Neural cell (in vitro differentiated cells): ENCODE measurements around the gene PODXL2. TPM values are rescaled to one million over a fixed set of nuclear protein-coding genes. Genes with fewer than 3 reads are reported as not detected.

Experiments
- H2AFZ ChIP-seq: fragments of 200-600, 300-800 bp; sonication (generic), shearing (Covaris generic); 2 replicates; pipeline ENCODE4 v1.6.0; 2014; ENCODE audit warnings: low read depth, mild to moderate bottlenecking, antibody characterized with exemption, low read length, moderate library complexity
- H3F3A ChIP-seq: fragments of 200-600 bp; shearing (Covaris generic); 2 replicates; pipeline ENCODE4 v1.6.1; 2016; ENCODE audit warnings: mild to moderate bottlenecking, moderate library complexity, mixed read lengths, antibody characterized with exemption, low read length; ENCODE audit not compliant: insufficient read depth, poor library complexity, severe bottlenecking
- H3K27ac ChIP-seq: fragments of 200-600, 300-800 bp; sonication (generic), shearing (Covaris generic); 2 replicates; pipeline ENCODE4 v1.5.1; 2014; ENCODE audit warnings: mild to moderate bottlenecking, low read length, moderate library complexity
- H3K27me3 ChIP-seq: fragments of 300-800, 200-600 bp; sonication (generic), shearing (Covaris generic); 2 replicates; pipeline ENCODE4 v1.6.0; 2014; ENCODE audit warnings: mild to moderate bottlenecking, low read depth, low read length, moderate library complexity; ENCODE audit not compliant: insufficient read depth
- H3K36me3 ChIP-seq: fragments of 300-800, 200-600 bp; sonication (generic), shearing (Covaris generic); 2 replicates; pipeline ENCODE4 v1.5.1; 2014; ENCODE audit warnings: mild to moderate bottlenecking, antibody characterized with exemption, low read length, moderate library complexity; ENCODE audit not compliant: insufficient read depth
- H3K4me2 ChIP-seq: fragments of 300-800, 200-600 bp; sonication (generic), shearing (Covaris generic); 2 replicates; pipeline ENCODE4 v1.6.0; 2014; ENCODE audit warnings: mild to moderate bottlenecking, low read length
- H3K4me3 ChIP-seq: fragments of 300-800, 200-600 bp; sonication (generic), shearing (Covaris generic); 2 replicates; pipeline ENCODE4 v1.5.1; 2014; ENCODE audit warnings: mild to moderate bottlenecking, low read length, moderate library complexity
- H3K79me2 ChIP-seq: fragments of 200-600 bp; shearing (Covaris generic); replicated peaks from 2 replicates; pipeline ENCODE4 v1.6.0; 2014; ENCODE audit warnings: mild to moderate bottlenecking, low read length, moderate library complexity; ENCODE audit not compliant: insufficient read depth
- H3K9ac ChIP-seq: fragments of 300-800, 200-600 bp; sonication (generic), shearing (Covaris generic); 2 replicates; pipeline ENCODE4 v1.6.1; 2016; ENCODE audit warnings: mild to moderate bottlenecking, low read length, mixed read lengths
- H3K9me2 ChIP-seq: fragments of 200-600 bp; shearing (Covaris generic); 2 replicates; pipeline ENCODE4 v1.6.1; 2016; ENCODE audit warnings: mild to moderate bottlenecking, low read length, mixed read lengths; ENCODE audit not compliant: insufficient read depth
- H3K9me3 ChIP-seq: fragments of 200-600, 300-800 bp; sonication (generic), shearing (Covaris generic); 2 replicates; pipeline ENCODE4 v1.6.1; 2016; ENCODE audit warnings: mild to moderate bottlenecking, mixed run types, low read length, moderate library complexity, mixed read lengths
- H4K20me1 ChIP-seq: fragments of 200-600 bp; shearing (Covaris generic); 2 replicates; pipeline ENCODE4 v1.6.1; 2016; ENCODE audit warnings: mild to moderate bottlenecking, mixed run types; ENCODE audit not compliant: insufficient read depth
- EP300 ChIP-seq: fragments of 450-650 bp; conservative IDR thresholded peaks from 2 replicates; pipeline ENCODE4 v1.6.1; 2014; ENCODE audit warnings: antibody characterized with exemption, mild to moderate bottlenecking, moderate library complexity; ENCODE audit not compliant: poor library complexity, severe bottlenecking
- EZH2 ChIP-seq: fragments of 200-600, 300-800 bp; shearing (Covaris generic), sonication (generic); IDR thresholded peaks from 2 replicates; pipeline ENCODE4 v1.6.1; 2014; ENCODE audit warnings: antibody characterized with exemption, low read length, borderline replicate concordance, mild to moderate bottlenecking; ENCODE audit not compliant: insufficient read depth, poor library complexity, severe bottlenecking
- MXI1 ChIP-seq: fragments of 450-650 bp; conservative IDR thresholded peaks from 2 replicates; pipeline ENCODE4 v1.6.1; 2014; ENCODE audit warnings: antibody characterized with exemption, mild to moderate bottlenecking; ENCODE audit not compliant: poor library complexity, severe bottlenecking
- POLR2AphosphoS5 ChIP-seq: IDR thresholded peaks from 2 replicates; pipeline ENCODE4 v1.6.1; 2012
- RAD21 ChIP-seq: fragments of 450-650 bp; conservative IDR thresholded peaks from 2 replicates; pipeline ENCODE4 v1.6.1; 2014; ENCODE audit warnings: antibody characterized with exemption, mild to moderate bottlenecking, moderate library complexity
- SMC3 ChIP-seq: fragments of 450-650 bp; conservative IDR thresholded peaks from 2 replicates; pipeline ENCODE4 v1.6.1; 2014; ENCODE audit warnings: antibody characterized with exemption, mild to moderate bottlenecking, moderate library complexity; ENCODE audit not compliant: poor library complexity
- TAF1 ChIP-seq: IDR thresholded peaks from 2 replicates; pipeline ENCODE4 v1.6.1; 2012; ENCODE audit warnings: low read depth
- polyA plus RNA-seq: library from polyadenylated mRNA; depleted of rRNA; stranded (reverse); fragments of >200 nt; gene quantifications from 2 replicates; pipeline ENCODE4 v1.2.3, GENCODE V29; 2014
- TF ChIP-seq, protein P1 (sequence below): fragments of 450-650 bp; IDR thresholded peaks from 2 replicates; pipeline ENCODE4 v1.5.1; 2014; ENCODE audit warnings: antibody characterized with exemption, mild to moderate bottlenecking, moderate library complexity; ENCODE audit not compliant: poor library complexity, severe bottlenecking
- TF ChIP-seq, protein P2 (sequence below): IDR thresholded peaks from 2 replicates; pipeline ENCODE4 v1.6.1; 2012; ENCODE audit warnings: borderline replicate concordance

PODXL2 gene
- polyA plus RNA-seq, 1 donor from 2014 or later = 266 TPM

DNA sequence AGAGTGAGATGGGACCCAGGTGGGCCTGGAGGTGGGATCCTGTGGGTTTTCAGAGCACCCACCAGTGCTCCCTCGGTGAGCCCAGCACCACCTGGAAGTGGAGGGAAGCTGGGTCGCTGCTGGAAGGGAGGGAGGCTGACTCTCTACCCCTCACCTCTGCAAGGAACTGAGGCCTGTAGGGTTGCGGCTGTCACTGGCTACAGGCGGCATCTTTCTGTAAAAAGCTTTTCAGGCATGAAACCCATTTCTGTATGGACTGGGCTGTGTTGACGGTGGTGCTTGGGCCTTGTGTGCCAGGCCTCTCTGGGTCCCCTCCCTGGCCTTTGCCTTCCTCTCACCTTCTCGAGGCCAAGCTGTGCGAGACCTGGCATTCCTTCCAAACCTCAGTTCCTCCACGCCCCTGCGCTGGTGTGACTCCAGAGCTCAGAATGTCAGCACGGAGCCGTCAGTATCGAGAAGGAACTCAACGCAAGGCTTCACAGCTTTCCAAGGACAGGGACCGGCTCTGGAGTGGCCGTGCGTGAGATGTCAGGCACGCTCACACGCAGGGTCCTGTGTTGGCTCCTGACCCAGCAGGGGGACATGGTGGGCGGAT, 60.4 kb downstream of the PODXL2 start:
- no peak overlapping the region for H3K4me2 ChIP-seq
- TF ChIP-seq, protein P1, sequence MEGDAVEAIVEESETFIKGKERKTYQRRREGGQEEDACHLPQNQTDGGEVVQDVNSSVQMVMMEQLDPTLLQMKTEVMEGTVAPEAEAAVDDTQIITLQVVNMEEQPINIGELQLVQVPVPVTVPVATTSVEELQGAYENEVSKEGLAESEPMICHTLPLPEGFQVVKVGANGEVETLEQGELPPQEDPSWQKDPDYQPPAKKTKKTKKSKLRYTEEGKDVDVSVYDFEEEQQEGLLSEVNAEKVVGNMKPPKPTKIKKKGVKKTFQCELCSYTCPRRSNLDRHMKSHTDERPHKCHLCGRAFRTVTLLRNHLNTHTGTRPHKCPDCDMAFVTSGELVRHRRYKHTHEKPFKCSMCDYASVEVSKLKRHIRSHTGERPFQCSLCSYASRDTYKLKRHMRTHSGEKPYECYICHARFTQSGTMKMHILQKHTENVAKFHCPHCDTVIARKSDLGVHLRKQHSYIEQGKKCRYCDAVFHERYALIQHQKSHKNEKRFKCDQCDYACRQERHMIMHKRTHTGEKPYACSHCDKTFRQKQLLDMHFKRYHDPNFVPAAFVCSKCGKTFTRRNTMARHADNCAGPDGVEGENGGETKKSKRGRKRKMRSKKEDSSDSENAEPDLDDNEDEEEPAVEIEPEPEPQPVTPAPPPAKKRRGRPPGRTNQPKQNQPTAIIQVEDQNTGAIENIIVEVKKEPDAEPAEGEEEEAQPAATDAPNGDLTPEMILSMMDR = no peak
- TF ChIP-seq EP300 (no peak), EZH2 (no peak), POLR2AphosphoS5 (no peak), MXI1 (no peak), TAF1 (no peak), SMC3 (no peak), RAD21 (no peak)
- TF ChIP-seq, protein P2, sequence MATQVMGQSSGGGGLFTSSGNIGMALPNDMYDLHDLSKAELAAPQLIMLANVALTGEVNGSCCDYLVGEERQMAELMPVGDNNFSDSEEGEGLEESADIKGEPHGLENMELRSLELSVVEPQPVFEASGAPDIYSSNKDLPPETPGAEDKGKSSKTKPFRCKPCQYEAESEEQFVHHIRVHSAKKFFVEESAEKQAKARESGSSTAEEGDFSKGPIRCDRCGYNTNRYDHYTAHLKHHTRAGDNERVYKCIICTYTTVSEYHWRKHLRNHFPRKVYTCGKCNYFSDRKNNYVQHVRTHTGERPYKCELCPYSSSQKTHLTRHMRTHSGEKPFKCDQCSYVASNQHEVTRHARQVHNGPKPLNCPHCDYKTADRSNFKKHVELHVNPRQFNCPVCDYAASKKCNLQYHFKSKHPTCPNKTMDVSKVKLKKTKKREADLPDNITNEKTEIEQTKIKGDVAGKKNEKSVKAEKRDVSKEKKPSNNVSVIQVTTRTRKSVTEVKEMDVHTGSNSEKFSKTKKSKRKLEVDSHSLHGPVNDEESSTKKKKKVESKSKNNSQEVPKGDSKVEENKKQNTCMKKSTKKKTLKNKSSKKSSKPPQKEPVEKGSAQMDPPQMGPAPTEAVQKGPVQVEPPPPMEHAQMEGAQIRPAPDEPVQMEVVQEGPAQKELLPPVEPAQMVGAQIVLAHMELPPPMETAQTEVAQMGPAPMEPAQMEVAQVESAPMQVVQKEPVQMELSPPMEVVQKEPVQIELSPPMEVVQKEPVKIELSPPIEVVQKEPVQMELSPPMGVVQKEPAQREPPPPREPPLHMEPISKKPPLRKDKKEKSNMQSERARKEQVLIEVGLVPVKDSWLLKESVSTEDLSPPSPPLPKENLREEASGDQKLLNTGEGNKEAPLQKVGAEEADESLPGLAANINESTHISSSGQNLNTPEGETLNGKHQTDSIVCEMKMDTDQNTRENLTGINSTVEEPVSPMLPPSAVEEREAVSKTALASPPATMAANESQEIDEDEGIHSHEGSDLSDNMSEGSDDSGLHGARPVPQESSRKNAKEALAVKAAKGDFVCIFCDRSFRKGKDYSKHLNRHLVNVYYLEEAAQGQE = no peak

DNA sequence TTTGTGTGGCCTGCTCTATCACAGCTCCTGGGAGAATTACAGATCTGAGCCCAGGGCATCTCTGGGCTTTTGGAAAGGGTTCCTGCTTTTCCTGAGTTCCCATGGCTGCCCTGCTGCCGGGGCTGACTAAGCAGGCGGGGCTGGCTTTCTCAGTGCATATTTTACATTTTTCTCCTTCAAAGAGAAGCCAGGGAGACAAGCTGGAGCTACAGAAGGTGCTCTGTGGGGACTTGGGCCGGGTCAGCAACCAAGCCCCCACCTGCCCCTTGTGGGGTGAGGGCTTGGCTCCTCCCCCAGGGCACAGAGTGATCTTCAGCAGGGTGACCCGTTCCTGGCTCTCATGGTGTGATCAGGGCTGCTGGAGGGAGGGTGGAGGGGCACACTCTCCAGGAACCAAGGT, 61.1 kb downstream of the PODXL2 start:
- H3K4me2 ChIP-seq = no peak overlapping the region
- no peaks in the 10 kb centered on the region for H3K9me2 ChIP-seq

More for the DNA sequence above, 60.4 kb downstream of the PODXL2 start:
- Histone ChIP-seq H3K27me3 (no peaks in the 10 kb centered on the region), H2AFZ (no peak overlapping the region), H3K36me3 (no peaks in the 10 kb centered on the region), H3K27ac (no peak overlapping the region), H3K9ac (no peak overlapping the region), H3K9me3 (no peaks in the 10 kb centered on the region), H3K79me2 (no peaks in the 10 kb centered on the region), H4K20me1 (no peaks in the 10 kb centered on the region), H3K4me3 (no peak overlapping the region), H3K9me2 (no peaks in the 10 kb centered on the region), H3F3A (no peaks in the 10 kb centered on the region)

More for the DNA sequence above, 61.1 kb downstream of the PODXL2 start:
- Histone ChIP-seq H3K4me3 (no peak overlapping the region), H3K9me3 (no peaks in the 10 kb centered on the region), H2AFZ (no peak overlapping the region), H4K20me1 (no peaks in the 10 kb centered on the region), H3F3A (no peaks in the 10 kb centered on the region), H3K9ac (no peak overlapping the region), H3K36me3 (no peaks in the 10 kb centered on the region), H3K79me2 (no peaks in the 10 kb centered on the region), H3K27me3 (no peaks in the 10 kb centered on the region), H3K27ac (no peak overlapping the region)
- TF ChIP-seq EP300 (no peak), MXI1 (no peak), POLR2AphosphoS5 (no peak), TAF1 (no peak), EZH2 (no peak), RAD21 (no peak), SMC3 (no peak)
- TF ChIP-seq, protein P2 = no peak
- TF ChIP-seq, protein P1 = no peak
